Measurements from ENCODE around the gene PHKB.

PHKB gene

DNA sequence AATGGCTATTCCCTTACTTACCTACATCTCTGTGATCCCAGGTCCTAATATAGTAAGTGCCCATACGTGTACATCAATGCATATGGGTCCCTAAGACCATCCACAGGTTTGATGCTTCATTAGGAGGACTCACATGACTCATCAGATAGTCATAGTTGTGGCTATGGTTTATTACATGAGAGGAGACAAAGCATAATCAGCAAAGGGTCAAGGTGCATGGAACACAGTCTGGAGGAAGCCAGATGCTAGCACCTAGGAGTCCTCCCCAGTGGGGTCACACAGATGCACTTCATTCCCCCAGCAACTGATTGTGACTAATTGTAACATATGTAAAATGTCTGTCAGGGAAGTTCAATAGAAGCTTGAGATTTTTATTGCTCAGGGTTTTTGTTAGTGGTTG is 42.8 kb downstream of the PHKB start:
- CTCF ChIA-PET: no interaction called here
- POLR2A ChIA-PET: no interaction called here
- H3K4me3 ChIP-seq (ENCODE audit: low read depth, low read length): no peak overlapping the region
- TF ChIP-seq, protein P1, sequence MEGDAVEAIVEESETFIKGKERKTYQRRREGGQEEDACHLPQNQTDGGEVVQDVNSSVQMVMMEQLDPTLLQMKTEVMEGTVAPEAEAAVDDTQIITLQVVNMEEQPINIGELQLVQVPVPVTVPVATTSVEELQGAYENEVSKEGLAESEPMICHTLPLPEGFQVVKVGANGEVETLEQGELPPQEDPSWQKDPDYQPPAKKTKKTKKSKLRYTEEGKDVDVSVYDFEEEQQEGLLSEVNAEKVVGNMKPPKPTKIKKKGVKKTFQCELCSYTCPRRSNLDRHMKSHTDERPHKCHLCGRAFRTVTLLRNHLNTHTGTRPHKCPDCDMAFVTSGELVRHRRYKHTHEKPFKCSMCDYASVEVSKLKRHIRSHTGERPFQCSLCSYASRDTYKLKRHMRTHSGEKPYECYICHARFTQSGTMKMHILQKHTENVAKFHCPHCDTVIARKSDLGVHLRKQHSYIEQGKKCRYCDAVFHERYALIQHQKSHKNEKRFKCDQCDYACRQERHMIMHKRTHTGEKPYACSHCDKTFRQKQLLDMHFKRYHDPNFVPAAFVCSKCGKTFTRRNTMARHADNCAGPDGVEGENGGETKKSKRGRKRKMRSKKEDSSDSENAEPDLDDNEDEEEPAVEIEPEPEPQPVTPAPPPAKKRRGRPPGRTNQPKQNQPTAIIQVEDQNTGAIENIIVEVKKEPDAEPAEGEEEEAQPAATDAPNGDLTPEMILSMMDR (IDR thresholded peaks at IDR 0.05; ENCODE audit: insufficient read depth, low read length, missing control alignments): no peak
- no peak for DNase-seq (ENCODE audit: low read depth, low spot score)

DNA sequence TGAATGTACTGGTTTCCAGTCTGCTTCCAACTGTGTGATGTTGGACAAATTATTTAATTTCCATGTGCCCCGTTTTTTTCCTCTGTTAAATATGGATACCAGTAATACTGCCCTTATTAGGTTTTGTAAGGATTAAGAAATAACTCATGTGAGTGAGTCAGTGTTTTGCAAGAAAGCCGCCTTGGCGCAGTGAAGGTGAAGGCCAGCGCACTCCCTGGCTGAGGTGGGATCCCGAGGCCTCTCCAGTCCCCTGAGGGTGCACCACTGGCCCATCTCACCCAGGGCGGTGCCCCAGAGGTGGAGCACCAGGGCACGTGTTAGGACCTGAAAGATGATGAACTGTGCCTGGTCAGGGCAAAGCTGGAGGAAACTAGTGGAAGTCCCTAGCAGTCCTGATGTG is 43.5 kb downstream of the PHKB start:
- DNase-seq (ENCODE audit: low read depth, low spot score): no peak
- TF ChIP-seq, protein P1 (IDR thresholded peaks at IDR 0.05; ENCODE audit: insufficient read depth, low read length, missing control alignments): no peak
- CTCF ChIA-PET: no interaction called here
- no peak overlapping the region for H3K4me3 ChIP-seq (ENCODE audit: low read depth, low read length)
- POLR2A ChIA-PET: no interaction called here

DNA sequence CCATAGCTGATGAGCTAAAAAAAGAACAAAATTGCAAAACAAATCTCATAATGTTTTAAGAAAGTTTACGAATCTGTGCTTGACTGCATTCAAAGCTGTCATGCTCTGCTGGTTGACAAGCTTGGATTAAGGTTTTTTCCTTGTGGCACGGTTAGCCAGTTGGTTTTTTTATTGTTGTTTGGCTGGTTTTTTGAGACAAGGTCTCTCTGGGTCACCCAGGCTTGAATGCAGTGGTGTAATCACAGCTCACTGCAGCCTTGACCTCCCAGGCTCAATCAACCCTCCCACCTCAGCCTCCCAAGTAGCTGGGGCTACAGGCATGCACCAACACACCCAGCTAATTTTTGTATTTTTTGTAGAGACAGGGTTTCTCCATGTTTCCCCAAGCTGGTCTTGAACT is 45.7 kb downstream of the PHKB start:
- ChIA-PET CTCF (interaction anchor here (0.8 kb wide), 1 partner anchor 546 kb away, joined by 3 read pairs; no protein-coding TSS in a partner anchor), POLR2A (no interaction called here)
- no peak for DNase-seq (ENCODE audit: low read depth, low spot score)
- H3K4me3 ChIP-seq (ENCODE audit: low read depth, low read length): no peak overlapping the region
- TF ChIP-seq, protein P1 (IDR thresholded peaks at IDR 0.05; ENCODE audit: insufficient read depth, low read length, missing control alignments): no peak

DNA sequence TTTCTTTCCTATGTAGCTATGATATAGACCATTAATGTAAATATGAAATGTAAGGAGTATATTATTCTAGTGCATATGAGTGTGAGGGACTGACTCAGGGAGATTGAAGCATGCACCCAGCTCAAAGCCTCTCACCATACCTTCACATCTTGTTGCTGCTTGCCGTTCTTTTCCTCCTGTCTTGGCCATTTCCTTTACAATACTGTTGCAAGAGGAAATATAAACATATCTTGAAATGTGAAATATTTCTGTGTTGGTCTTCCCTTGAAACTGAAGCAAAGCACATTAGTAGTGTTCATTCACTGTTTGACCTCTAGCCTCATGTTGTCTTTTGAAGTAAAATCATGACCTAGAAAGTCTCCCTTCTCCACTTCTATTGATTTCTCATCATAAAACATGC is 46.6 kb downstream of the PHKB start:
- DNase-seq (ENCODE audit: low read depth, low spot score): no peak
- ChIA-PET CTCF (interaction anchor here (0.8 kb wide), 1 partner anchor 547 kb away, joined by 3 read pairs; no protein-coding TSS in a partner anchor), POLR2A (no interaction called here)
- no peak overlapping the region for H3K4me3 ChIP-seq (ENCODE audit: low read depth, low read length)
- TF ChIP-seq, protein P1 (IDR thresholded peaks at IDR 0.05; ENCODE audit: insufficient read depth, low read length, missing control alignments): no peak

DNA sequence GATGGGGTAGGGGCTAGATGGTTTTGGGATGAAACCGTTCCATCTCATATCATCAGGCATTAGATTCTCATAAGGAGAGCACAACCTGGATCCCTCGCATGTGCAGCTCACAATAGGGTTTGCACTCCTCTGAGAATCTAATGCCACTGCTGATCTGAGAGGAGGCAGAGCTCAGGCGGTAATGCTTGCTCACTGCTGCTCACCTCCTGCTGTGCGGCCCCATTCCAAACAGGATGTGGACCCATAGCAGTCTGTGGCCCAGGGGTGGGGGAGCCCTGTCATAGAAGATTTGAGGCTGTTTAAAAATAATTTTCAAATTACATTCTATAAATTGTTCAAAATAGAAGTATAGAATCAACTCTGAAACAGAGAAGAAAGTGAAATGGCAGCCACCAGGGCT is 50.8 kb downstream of the PHKB start:
- H3K4me3 ChIP-seq (ENCODE audit: low read depth, low read length): no peak overlapping the region
- CTCF ChIA-PET: no interaction called here
- TF ChIP-seq, protein P1 (IDR thresholded peaks at IDR 0.05; ENCODE audit: insufficient read depth, low read length, missing control alignments): no peak
- POLR2A ChIA-PET: no interaction called here
- DNase-seq (ENCODE audit: low read depth, low spot score): no peak

DNA sequence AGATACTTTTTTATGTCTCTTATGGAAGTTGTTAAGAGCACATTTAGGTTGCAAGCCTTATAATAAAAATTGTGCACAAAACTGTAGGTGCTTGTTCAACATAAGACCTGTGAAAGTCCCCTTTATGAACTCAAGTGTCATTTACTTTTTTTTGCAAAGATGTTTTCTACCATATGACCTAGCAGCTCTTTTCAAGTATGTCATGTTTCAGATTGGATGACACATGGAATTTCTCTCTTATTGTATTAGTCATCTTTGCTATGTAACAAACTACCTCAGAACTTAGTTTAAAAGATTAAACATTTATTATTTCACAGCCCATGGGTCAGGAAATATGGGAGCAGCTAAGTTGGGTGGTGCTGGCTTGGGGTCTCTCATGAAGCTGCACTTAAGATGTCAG is 57.9 kb downstream of the PHKB start:
- no peak overlapping the region for H3K4me3 ChIP-seq (ENCODE audit: low read depth, low read length)
- ChIA-PET CTCF (no interaction called here), POLR2A (no interaction called here)
- DNase-seq (ENCODE audit: low read depth, low spot score): no peak
- TF ChIP-seq, protein P1 (IDR thresholded peaks at IDR 0.05; ENCODE audit: insufficient read depth, low read length, missing control alignments): no peak

Data from AG04449 (cell line).